DOHH2 (cell line): ENCODE results near the gene LSM11.
A peak's percentile ranks its signal among the peaks of the same experiment; 100 is the strongest.
"Not testable (repeated sequence)": the region's sequence is repeated elsewhere in the genome, so short reads cannot be mapped to it uniquely, and the experiment has no call there.

Experiments used
- H3F3A ChIP-seq: fragments of 200-600 bp; sonication (generic), shearing (Covaris generic); 2 replicates; pipeline ENCODE4 v1.6.0; 2016; ENCODE audit warnings: antibody characterized with exemption, mild to moderate bottlenecking; ENCODE audit not compliant: control insufficient read depth, insufficient read depth
- H3K27ac ChIP-seq: fragments of 200-600 bp; sonication (generic); 2 replicates; pipeline ENCODE4 v1.5.1; 2014; ENCODE audit warnings: low read depth, mild to moderate bottlenecking, low read length, moderate library complexity
- H3K27me3 ChIP-seq: fragments of 200-600 bp; sonication (generic); 2 replicates; pipeline ENCODE4 v1.6.1; 2014; ENCODE audit warnings: mild to moderate bottlenecking, low read length, mixed read lengths; ENCODE audit not compliant: control insufficient read depth
- H3K36me3 ChIP-seq: fragments of 200-600 bp; sonication (generic); 2 replicates; pipeline ENCODE4 v1.6.1; 2014; ENCODE audit warnings: mild to moderate bottlenecking, low read length, moderate library complexity, mixed read lengths; ENCODE audit not compliant: control insufficient read depth
- H3K4me1 ChIP-seq: fragments of 200-600 bp; sonication (generic); 2 replicates; pipeline ENCODE4 v1.6.1; 2014; ENCODE audit warnings: mild to moderate bottlenecking, low read length, mixed read lengths; ENCODE audit not compliant: control insufficient read depth
- H3K4me2 ChIP-seq: fragments of 200-600 bp; sonication (generic); 2 replicates; pipeline ENCODE4 v1.6.0; 2014; ENCODE audit warnings: mild to moderate bottlenecking, low read length, moderate library complexity
- H3K4me3 ChIP-seq: fragments of 200-600 bp; sonication (generic); 2 replicates; pipeline ENCODE4 v1.5.1; 2014; ENCODE audit warnings: mild to moderate bottlenecking, low read length, mixed read lengths
- H3K79me2 ChIP-seq: fragments of 200-600 bp; sonication (generic); 2 replicates; pipeline ENCODE4 v1.6.1; 2014; ENCODE audit warnings: mild to moderate bottlenecking, low read length, mixed read lengths; ENCODE audit not compliant: control insufficient read depth
- H3K9me2 ChIP-seq: fragments of 200-600 bp; sonication (generic); replicated peaks from 2 replicates; pipeline ENCODE4 v1.6.1; 2014; ENCODE audit warnings: mild to moderate bottlenecking, low read length, mixed read lengths; ENCODE audit not compliant: control insufficient read depth
- H3K9me3 ChIP-seq: fragments of 200-600 bp; sonication (generic); 2 replicates; pipeline ENCODE4 v1.6.1; 2014; ENCODE audit warnings: antibody characterized with exemption, low read length, mixed read lengths; ENCODE audit not compliant: control insufficient read depth, insufficient read depth
- H4K20me1 ChIP-seq: fragments of 200-600 bp; sonication (generic); 2 replicates; pipeline ENCODE4 v1.6.0; 2014; ENCODE audit warnings: low read depth, mild to moderate bottlenecking, antibody characterized with exemption, low read length, moderate library complexity; ENCODE audit not compliant: control insufficient read depth, insufficient read depth
- EZH2phosphoT487 ChIP-seq: fragments of 200-600 bp; sonication (generic); IDR thresholded peaks from 2 replicates; pipeline ENCODE4 v1.6.1; 2017; ENCODE audit warnings: borderline replicate concordance, mild to moderate bottlenecking, antibody characterized with exemption, low read length, moderate library complexity, mixed read lengths
- TF ChIP-seq, protein P1 (sequence below): fragments of 200-600 bp; sonication (generic); IDR thresholded peaks from one replicate; pipeline ENCODE4 v1.5.1; 2014; ENCODE audit warnings: antibody characterized with exemption, mild to moderate bottlenecking, low read depth, low read length; ENCODE audit not compliant: poor library complexity, severe bottlenecking

Gene LSM11

DNA sequence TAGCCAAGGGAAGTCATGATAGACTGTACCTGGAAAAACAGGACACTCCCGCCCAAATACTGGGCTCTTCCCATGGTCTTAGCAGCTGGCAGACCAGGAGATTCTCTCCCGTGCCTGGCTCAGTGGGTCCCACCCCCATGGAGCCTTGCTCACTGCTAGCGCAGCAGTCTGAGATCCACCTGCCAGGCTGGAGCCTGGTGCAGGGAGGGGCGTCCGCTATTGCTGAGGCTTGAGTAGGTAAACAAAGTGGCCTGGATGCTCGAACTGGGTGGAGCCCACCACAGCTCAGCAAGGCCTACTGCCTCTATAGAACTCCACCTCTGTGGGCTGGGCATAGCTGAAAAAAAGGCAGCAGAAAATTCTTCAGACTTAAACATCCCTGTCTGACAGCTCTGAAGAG, 22.4 kb upstream of the LSM11 start:
- H3K36me3 ChIP-seq, result no peaks in the 10 kb centered on the region
- H3F3A ChIP-seq, result no peaks in the 10 kb centered on the region
- H3K9me2 ChIP-seq, result no peaks in the 10 kb centered on the region
- no peak overlapping the region for H3K4me3 ChIP-seq
- no peak overlapping the region for H3K4me2 ChIP-seq
- H3K4me1 ChIP-seq, result peaks cover 34% of the 10 kb centered on the region
- peaks cover 6% of the 10 kb centered on the region for H3K79me2 ChIP-seq
- no peak overlapping the region for H3K27ac ChIP-seq
- no peaks in the 10 kb centered on the region for H4K20me1 ChIP-seq
- 0 out of 2 replicates have a peak, but pooled peaks cover 3% of the 10 kb centered on the region for H3K9me3 ChIP-seq
- no peaks in the 10 kb centered on the region for H3K27me3 ChIP-seq
- TF ChIP-seq, protein P1, sequence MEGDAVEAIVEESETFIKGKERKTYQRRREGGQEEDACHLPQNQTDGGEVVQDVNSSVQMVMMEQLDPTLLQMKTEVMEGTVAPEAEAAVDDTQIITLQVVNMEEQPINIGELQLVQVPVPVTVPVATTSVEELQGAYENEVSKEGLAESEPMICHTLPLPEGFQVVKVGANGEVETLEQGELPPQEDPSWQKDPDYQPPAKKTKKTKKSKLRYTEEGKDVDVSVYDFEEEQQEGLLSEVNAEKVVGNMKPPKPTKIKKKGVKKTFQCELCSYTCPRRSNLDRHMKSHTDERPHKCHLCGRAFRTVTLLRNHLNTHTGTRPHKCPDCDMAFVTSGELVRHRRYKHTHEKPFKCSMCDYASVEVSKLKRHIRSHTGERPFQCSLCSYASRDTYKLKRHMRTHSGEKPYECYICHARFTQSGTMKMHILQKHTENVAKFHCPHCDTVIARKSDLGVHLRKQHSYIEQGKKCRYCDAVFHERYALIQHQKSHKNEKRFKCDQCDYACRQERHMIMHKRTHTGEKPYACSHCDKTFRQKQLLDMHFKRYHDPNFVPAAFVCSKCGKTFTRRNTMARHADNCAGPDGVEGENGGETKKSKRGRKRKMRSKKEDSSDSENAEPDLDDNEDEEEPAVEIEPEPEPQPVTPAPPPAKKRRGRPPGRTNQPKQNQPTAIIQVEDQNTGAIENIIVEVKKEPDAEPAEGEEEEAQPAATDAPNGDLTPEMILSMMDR, result no peak
- TF ChIP-seq EZH2phosphoT487, result no peak

DNA sequence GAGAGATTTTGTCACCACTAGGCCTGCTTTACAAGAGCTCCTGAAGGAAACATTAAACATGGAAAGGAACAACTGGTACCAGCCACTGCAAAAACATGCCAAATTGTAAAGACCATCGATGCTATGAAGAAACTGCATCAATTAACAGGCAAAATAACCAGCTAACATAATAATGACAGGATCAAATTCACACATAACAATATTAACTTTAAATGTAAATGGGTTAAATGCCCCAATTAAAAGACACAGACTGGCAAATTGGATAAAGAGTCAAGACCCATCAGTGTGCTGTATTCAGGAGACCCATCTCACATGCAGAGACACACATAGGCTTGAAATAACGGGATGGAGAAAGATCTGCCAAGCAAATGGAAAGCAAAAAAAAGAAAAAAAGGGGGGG, 20.6 kb upstream of the LSM11 start:
- not testable (repeated sequence) for H3F3A ChIP-seq, H3K4me3 ChIP-seq, H4K20me1 ChIP-seq, H3K9me3 ChIP-seq, H3K9me2 ChIP-seq, H3K79me2 ChIP-seq, H3K36me3 ChIP-seq, H3K4me2 ChIP-seq, H3K27ac ChIP-seq, H3K27me3 ChIP-seq
- H3K4me1 ChIP-seq, result peaks cover 31% of the 10 kb centered on the region

DNA sequence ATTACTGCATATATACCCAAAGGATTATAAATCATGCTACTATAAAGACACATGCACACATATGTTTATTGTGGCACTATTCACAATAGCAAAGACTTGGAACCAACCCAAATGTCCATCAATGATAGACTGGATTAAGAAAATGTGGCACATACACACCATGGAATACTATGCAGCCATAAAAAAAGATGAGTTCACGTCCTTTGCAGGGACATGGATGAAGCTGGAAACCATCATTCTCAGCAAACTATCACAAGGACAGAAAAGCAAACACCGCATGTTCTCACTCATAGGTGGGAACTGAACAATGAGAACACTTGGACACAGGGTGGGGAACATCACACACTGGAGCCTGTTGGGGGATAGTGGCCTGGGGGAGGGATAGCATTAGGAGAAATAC, 16.9 kb upstream of the LSM11 start:
- H3K27ac ChIP-seq, H3K9me3 ChIP-seq, H3K4me3 ChIP-seq, H3K9me2 ChIP-seq, H3K27me3 ChIP-seq, H4K20me1 ChIP-seq, H3K4me2 ChIP-seq, H3K36me3 ChIP-seq: not testable (repeated sequence)
- peaks cover 46% of the 10 kb centered on the region for H3K4me1 ChIP-seq
- peaks cover 24% of the 10 kb centered on the region for H3K79me2 ChIP-seq
- H3F3A ChIP-seq, result peaks cover 20% of the 10 kb centered on the region

GRCh38 chr5:157727858-157728257, 15.7 kb upstream of the LSM11 start:
- H3K4me2 ChIP-seq, H3K9me3 ChIP-seq, H3K9me2 ChIP-seq, H4K20me1 ChIP-seq, H3K27me3 ChIP-seq, H3K4me3 ChIP-seq: not testable (repeated sequence)
- peaks cover 14% of the 10 kb centered on the region for H3K36me3 ChIP-seq
- H3K27ac ChIP-seq, result 0 out of 2 replicates have a peak overlapping the region, but pooled peaks have one; percentile 11
- peaks cover 36% of the 10 kb centered on the region for H3K79me2 ChIP-seq
- H3K4me1 ChIP-seq, result peaks cover 54% of the 10 kb centered on the region
- H3F3A ChIP-seq, result peaks cover 20% of the 10 kb centered on the region

- Histone ChIP-seq H3K4me1 (peaks cover 52% of the 10 kb centered on the region), H3K9me2 (no peaks in the 10 kb centered on the region), H3K27ac (peak overlapping the region; percentile 75), H3F3A (peaks cover 20% of the 10 kb centered on the region), H3K79me2 (peaks cover 37% of the 10 kb centered on the region), H3K4me2 (peak overlapping the region; percentile 96), H3K4me3 (peak overlapping the region; percentile 95), H3K36me3 (peaks cover 27% of the 10 kb centered on the region), H3K9me3 (0 out of 2 replicates have a peak, but pooled peaks cover 3% of the 10 kb centered on the region), H4K20me1 (no peaks in the 10 kb centered on the region), H3K27me3 (no peaks in the 10 kb centered on the region)
- TF ChIP-seq, protein P1, result no peak
- no peak for TF ChIP-seq EZH2phosphoT487
These were observed 13.7 kb upstream of the LSM11 start for GRCh38 chr5:157729858-157730257.
